Mesenchymal stem cell (in vitro differentiated cells and primary cell): ENCODE measurements around the gene TEC.
A peak's percentile ranks its signal among the peaks of the same experiment; 100 is the strongest.

Source experiments
- DNase-seq: peaks from one replicate; pipeline ENCODE4 v3.0.0-alpha.2; 2013
- H2AFZ ChIP-seq: one replicate; pipeline ENCODE4 v1.6.1; 2013; ENCODE audit warnings: low read depth, mild to moderate bottlenecking, control low read depth, inconsistent platforms, low read length, moderate library complexity
- H2AK5ac ChIP-seq: 2 replicates; pipeline ENCODE4 v1.6.1; 2013; ENCODE audit warnings: low read length, moderate library complexity, mild to moderate bottlenecking, inconsistent platforms; ENCODE audit not compliant: severe bottlenecking
- H2BK120ac ChIP-seq: one replicate; pipeline ENCODE4 v1.6.1; 2013; ENCODE audit warnings: low read depth, mild to moderate bottlenecking, inconsistent platforms, low read length, moderate library complexity
- H2BK12ac ChIP-seq, 2 experiments: one replicate each; pipeline ENCODE4 v1.6.1; 2013; ENCODE audit warnings: inconsistent platforms in 2 of 2, low read length in 2 of 2, mild to moderate bottlenecking in 2 of 2, moderate library complexity in 2 of 2, control low read depth in 1 of 2
- H2BK15ac ChIP-seq: one replicate; pipeline ENCODE4 v1.6.1; 2013; ENCODE audit warnings: mild to moderate bottlenecking, low read depth, inconsistent platforms; ENCODE audit not compliant: poor library complexity, severe bottlenecking
- H2BK5ac ChIP-seq: 2 replicates; pipeline ENCODE4 v1.6.1; 2013; ENCODE audit warnings: low read depth, mild to moderate bottlenecking, low read length, control low read depth, inconsistent platforms; ENCODE audit not compliant: poor library complexity, severe bottlenecking
- H3K14ac ChIP-seq, 2 experiments: one replicate each; pipeline ENCODE4 v1.6.1; 2013; ENCODE audit warnings: inconsistent platforms in 2 of 2, low read length in 2 of 2, control low read depth in 1 of 2, mild to moderate bottlenecking in 1 of 2, moderate library complexity in 1 of 2
- H3K18ac ChIP-seq, 2 experiments: one replicate each; pipeline ENCODE4 v1.6.1; 2013; ENCODE audit warnings: inconsistent platforms in 2 of 2, low read length in 2 of 2, control low read depth in 1 of 2, low read depth in 1 of 2, mild to moderate bottlenecking in 1 of 2
- H3K23ac ChIP-seq, 2 experiments: one replicate each; pipeline ENCODE4 v1.6.1; 2013; ENCODE audit warnings: inconsistent platforms in 2 of 2, low read length in 2 of 2, mild to moderate bottlenecking in 2 of 2, moderate library complexity in 2 of 2, control low read depth in 1 of 2
- H3K27ac ChIP-seq: 2 replicates; pipeline ENCODE4 v1.5.1; 2013; ENCODE audit warnings: mild to moderate bottlenecking, moderate library complexity, low read length, control low read depth, inconsistent platforms; ENCODE audit not compliant: poor library complexity, severe bottlenecking
- H3K27me3 ChIP-seq, 2 experiments: 2 replicates each; pipeline versions ENCODE4 v1.6.1 to v1.7.0; 2013; ENCODE audit warnings: low read length in 2 of 2, mild to moderate bottlenecking in 2 of 2, moderate library complexity in 2 of 2, control low read depth in 1 of 2, inconsistent platforms in 1 of 2; ENCODE audit not compliant: control insufficient read depth in 1 of 2, insufficient read depth in 1 of 2
- H3K36me3 ChIP-seq, 2 experiments: 2 replicates each; pipeline versions ENCODE4 v1.6.1 to v1.7.0; 2013; ENCODE audit warnings: low read length in 2 of 2, control low read depth in 1 of 2, inconsistent platforms in 1 of 2, low read depth in 1 of 2, mild to moderate bottlenecking in 1 of 2; ENCODE audit not compliant: insufficient read depth in 2 of 2, control insufficient read depth in 1 of 2
- H3K4ac ChIP-seq, 2 experiments: one replicate each; pipeline ENCODE4 v1.6.1; 2013; ENCODE audit warnings: inconsistent platforms in 2 of 2, low read length in 2 of 2, mild to moderate bottlenecking in 2 of 2, moderate library complexity in 2 of 2, control low read depth in 1 of 2, low read depth in 1 of 2
- H3K4me1 ChIP-seq: 2 replicates; pipeline ENCODE4 v1.6.1; 2013; ENCODE audit warnings: low read depth, low read length, control low read depth; ENCODE audit not compliant: control insufficient read depth, insufficient read depth
- H3K4me2 ChIP-seq: 2 replicates; pipeline ENCODE4 v1.6.1; 2013; ENCODE audit warnings: low read length, mild to moderate bottlenecking, inconsistent platforms; ENCODE audit not compliant: poor library complexity, severe bottlenecking
- H3K4me3 ChIP-seq, 2 experiments: 2 replicates each; pipeline versions ENCODE4 v1.5.1 to v1.7.0; 2013; ENCODE audit warnings: low read length in 2 of 2, mild to moderate bottlenecking in 2 of 2, control low read depth in 1 of 2, low read depth in 1 of 2; ENCODE audit not compliant: insufficient read depth in 1 of 2
- H3K79me1 ChIP-seq: replicated peaks from 2 replicates; pipeline ENCODE4 v1.6.1; 2013; ENCODE audit warnings: mild to moderate bottlenecking, control low read depth, low read length, inconsistent platforms; ENCODE audit not compliant: poor library complexity, severe bottlenecking
- H3K9ac ChIP-seq: 2 replicates; pipeline ENCODE4 v1.7.0; 2013; ENCODE audit warnings: mild to moderate bottlenecking, low read length, moderate library complexity
- H3K9me3 ChIP-seq: 2 replicates; pipeline ENCODE4 v1.7.0; 2013; ENCODE audit warnings: mild to moderate bottlenecking, low read length; ENCODE audit not compliant: control insufficient read depth
- H4K8ac ChIP-seq: one replicate; pipeline ENCODE4 v1.6.1; 2013; ENCODE audit warnings: inconsistent platforms, mild to moderate bottlenecking, low read length, moderate library complexity
- H4K91ac ChIP-seq: one replicate; pipeline ENCODE4 v1.6.1; 2013; ENCODE audit warnings: mild to moderate bottlenecking, low read length, inconsistent platforms
- WGBS: methylation state at CpG from one replicate; pipeline ENCODE4 v1.1.7; 2013; ENCODE audit warnings: mixed read lengths; 5-methylcytosine and 5-hydroxymethylcytosine counted together

Gene TEC

GRCh38 chr4:48195853-48196252 lies 73.8 kb downstream of the TEC start:
- H3K9me3 ChIP-seq: no peaks in the 10 kb centered on the region
- H2BK5ac ChIP-seq: no peak overlapping the region
- peak overlapping the region in 1 of 2 experiments; percentile 3 for H3K14ac ChIP-seq
- H2BK120ac ChIP-seq: no peak overlapping the region
- H3K27me3 ChIP-seq: no peaks in the 10 kb centered on the region
- H4K8ac ChIP-seq: no peak overlapping the region
- WGBS: 93% methylated on average over 2 of the region's 3 CpGs
- H3K4me3 ChIP-seq: no peak overlapping the region
- no peak overlapping the region for H3K23ac ChIP-seq
- H3K36me3 ChIP-seq: no peaks in the 10 kb centered on the region
- no peak overlapping the region for H3K27ac ChIP-seq
- H3K79me1 ChIP-seq: peaks cover 8% of the 10 kb centered on the region
- no peak overlapping the region for H3K9ac ChIP-seq
- H3K4me1 ChIP-seq: peaks cover 2% of the 10 kb centered on the region
- no peak for DNase-seq
- no peak overlapping the region for H2BK15ac ChIP-seq
- peak overlapping the region; percentile 55 to 72 for H3K18ac ChIP-seq
- no peak overlapping the region for H2AFZ ChIP-seq
- H2AK5ac ChIP-seq: no peak overlapping the region
- no peak overlapping the region for H4K91ac ChIP-seq
- H3K4me2 ChIP-seq: no peak overlapping the region
- H3K4ac ChIP-seq: no peak overlapping the region
- peak overlapping the region; percentile 2 to 79 for H2BK12ac ChIP-seq

GRCh38 chr4:48195374-48195773 lies 74.3 kb downstream of the TEC start:
- Histone ChIP-seq H3K27ac (no peak overlapping the region), H3K79me1 (peaks cover 8% of the 10 kb centered on the region), H2AK5ac (no peak overlapping the region), H3K18ac (no peak overlapping the region), H3K14ac (no peak overlapping the region), H2BK120ac (no peak overlapping the region), H2BK12ac (no peak overlapping the region), H3K27me3 (no peaks in the 10 kb centered on the region), H2BK15ac (no peak overlapping the region), H3K9me3 (no peaks in the 10 kb centered on the region), H3K36me3 (no peaks in the 10 kb centered on the region), H3K4me1 (peaks cover 2% of the 10 kb centered on the region), H3K4ac (no peak overlapping the region), H3K9ac (no peak overlapping the region), H3K23ac (no peak overlapping the region), H4K8ac (no peak overlapping the region), H2BK5ac (no peak overlapping the region), H2AFZ (no peak overlapping the region), H3K4me2 (no peak overlapping the region), H4K91ac (no peak overlapping the region), H3K4me3 (no peak overlapping the region)
- DNase-seq: peak; percentile 76
- 0% methylated on average over 2 of the region's 3 CpGs for WGBS

- no peak overlapping the region for H3K4me2 ChIP-seq
- H3K4ac ChIP-seq: peak overlapping the region in 1 of 2 experiments; percentile 35
- peaks cover 2% of the 10 kb centered on the region for H3K4me1 ChIP-seq
- DNase-seq: no peak
- no peak overlapping the region for H2AFZ ChIP-seq
- H2BK15ac ChIP-seq: no peak overlapping the region
- H3K23ac ChIP-seq: no peak overlapping the region
- H3K14ac ChIP-seq: no peak overlapping the region
- H2BK5ac ChIP-seq: no peak overlapping the region
- H3K18ac ChIP-seq: peak overlapping the region in 1 of 2 experiments; percentile 35
- H3K27me3 ChIP-seq: no peaks in the 10 kb centered on the region
- no peak overlapping the region for H4K91ac ChIP-seq
- H2BK12ac ChIP-seq: no peak overlapping the region
- WGBS: no CpG with 5 or more reads among the region's 1 CpG
- no peaks in the 10 kb centered on the region for H3K9me3 ChIP-seq
- H2AK5ac ChIP-seq: no peak overlapping the region
- no peak overlapping the region for H4K8ac ChIP-seq
- no peak overlapping the region for H3K4me3 ChIP-seq
- no peak overlapping the region for H2BK120ac ChIP-seq
- no peaks in the 10 kb centered on the region for H3K36me3 ChIP-seq
- H3K79me1 ChIP-seq: peaks cover 7% of the 10 kb centered on the region
- no peak overlapping the region for H3K9ac ChIP-seq
- no peak overlapping the region for H3K27ac ChIP-seq
Observed at GRCh38 chr4:48194971-48195370, 74.7 kb downstream of the TEC start.

GRCh38 chr4:48193921-48194468 lies 75.6 kb downstream of the TEC start:
- H3K14ac ChIP-seq: no peak overlapping the region
- peak overlapping the region in 1 of 2 experiments; percentile 24 for H2BK12ac ChIP-seq
- H3K4me2 ChIP-seq: no peak overlapping the region
- no peak overlapping the region for H2BK5ac ChIP-seq
- peaks cover 2% of the 10 kb centered on the region for H3K4me1 ChIP-seq
- H3K27ac ChIP-seq: no peak overlapping the region
- H2BK15ac ChIP-seq: no peak overlapping the region
- no peak overlapping the region for H2AK5ac ChIP-seq
- H2BK120ac ChIP-seq: no peak overlapping the region
- H3K27me3 ChIP-seq: no peaks in the 10 kb centered on the region
- no peak overlapping the region for H3K4me3 ChIP-seq
- peaks cover 12% of the 10 kb centered on the region for H3K79me1 ChIP-seq
- no peak overlapping the region for H4K91ac ChIP-seq
- no peak overlapping the region for H2AFZ ChIP-seq
- no peak overlapping the region for H3K4ac ChIP-seq
- 92% methylated on average over 3 of the region's 3 CpGs for WGBS
- no peaks in the 10 kb centered on the region for H3K36me3 ChIP-seq
- H3K18ac ChIP-seq: no peak overlapping the region
- no peak overlapping the region for H3K23ac ChIP-seq
- H3K9ac ChIP-seq: no peak overlapping the region
- no peaks in the 10 kb centered on the region for H3K9me3 ChIP-seq
- H4K8ac ChIP-seq: no peak overlapping the region
- DNase-seq: no peak
